HG03558 (cell line): ENCODE results near the gene DOHH.
"Not testable (repeated sequence)": the region's sequence is repeated elsewhere in the genome, so short reads cannot be mapped to it uniquely, and the experiment has no call there.

Experiments used
- ATAC-seq: cut with Tn5 transposase; IDR thresholded peaks from one replicate; pipeline ENCODE4 v1.9.1; 2021; ENCODE audit warnings: moderate number of reproducible peaks; ENCODE audit not compliant: unreplicated experiment; ENCODE audit errors: extremely low read depth

The DOHH gene

GRCh38 chr19:3446657-3447056, 53.8 kb downstream of the DOHH start:
- not testable (repeated sequence) for ATAC-seq

- no peak for ATAC-seq
These were observed 55.7 kb downstream of the DOHH start for GRCh38 chr19:3444695-3445234.

- ATAC-seq = no peak
These were observed 56.4 kb downstream of the DOHH start for GRCh38 chr19:3443840-3444694.

GRCh38 chr19:3442487-3443071, 57.9 kb downstream of the DOHH start:
- no peak for ATAC-seq

- no peak for ATAC-seq
These were observed 58.5 kb downstream of the DOHH start for GRCh38 chr19:3441986-3442329.

- ATAC-seq = no peak
These were observed 59.1 kb downstream of the DOHH start for GRCh38 chr19:3441089-3441985.
